Endodermal cell (in vitro differentiated cells): ENCODE measurements around the gene CALCR. TPM values are rescaled to one million over a fixed set of nuclear protein-coding genes. Genes with fewer than 3 reads are reported as not detected.
A peak's percentile ranks its signal among the peaks of the same experiment; 100 is the strongest.

Experiments used
- DNase-seq: peaks from one replicate; pipeline ENCODE4 v3.0.0-alpha.2; 2017
- H3K27ac ChIP-seq: 2 replicates; pipeline ENCODE4 v1.5.1; 2013; ENCODE audit warnings: mild to moderate bottlenecking, low read depth, low read length, moderate library complexity
- H3K27me3 ChIP-seq: 2 replicates; pipeline ENCODE4 v1.6.1; 2013; ENCODE audit warnings: mild to moderate bottlenecking, low read length, moderate library complexity; ENCODE audit not compliant: insufficient read depth, control insufficient read depth, poor library complexity, severe bottlenecking
- H3K36me3 ChIP-seq: 2 replicates; pipeline ENCODE4 v1.7.0; 2013; ENCODE audit warnings: mild to moderate bottlenecking, low read length, moderate library complexity; ENCODE audit not compliant: control insufficient read depth, insufficient read depth
- H3K4me1 ChIP-seq: one replicate; pipeline ENCODE4 v1.7.0; 2013; ENCODE audit warnings: low read length; ENCODE audit not compliant: control insufficient read depth, insufficient read depth
- H3K4me3 ChIP-seq: 2 replicates; pipeline ENCODE4 v1.5.1; 2013; ENCODE audit warnings: mild to moderate bottlenecking, low read length, moderate library complexity
- H3K9ac ChIP-seq: 2 replicates; pipeline ENCODE4 v1.6.1; 2013; ENCODE audit warnings: mild to moderate bottlenecking, low read length, moderate library complexity; ENCODE audit not compliant: poor library complexity, severe bottlenecking; ENCODE audit errors: extremely low read depth
- H3K9me3 ChIP-seq: 2 replicates; pipeline ENCODE4 v1.6.1; 2013; ENCODE audit warnings: mild to moderate bottlenecking, low read length, moderate library complexity; ENCODE audit not compliant: control insufficient read depth
- H3K27ac Mint-ChIP-seq: 2 replicates; pipeline ENCODE4 v1.8.0; 2020; ENCODE audit warnings: mixed read lengths
- H3K27me3 Mint-ChIP-seq: 2 replicates; pipeline ENCODE4 v1.8.0; 2021; ENCODE audit warnings: mild to moderate bottlenecking, mixed read lengths; ENCODE audit not compliant: insufficient read depth
- H3K36me3 Mint-ChIP-seq: 2 replicates; pipeline ENCODE4 v1.8.0; 2020; ENCODE audit warnings: low read depth, mixed read lengths
- H3K4me1 Mint-ChIP-seq: 2 replicates; pipeline ENCODE4 v1.8.0; 2020; ENCODE audit warnings: mixed read lengths
- H3K4me3 Mint-ChIP-seq: 2 replicates; pipeline ENCODE4 v1.8.0; 2020; ENCODE audit warnings: mild to moderate bottlenecking, moderate library complexity, mixed read lengths
- H3K9me3 Mint-ChIP-seq: 2 replicates; pipeline ENCODE4 v1.8.0; 2020; ENCODE audit warnings: mild to moderate bottlenecking, mixed read lengths
- WGBS, 2 experiments: methylation state at CpG; one replicate each; pipeline versions ENCODE4 v1.1.5 to v1.1.7; 2013; ENCODE audit warnings: missing lambda C conversion rate in 2 of 2, mixed read lengths in 1 of 2; ENCODE audit not compliant: insufficient coverage in 1 of 2, insufficient read length in 1 of 2; 5-methylcytosine and 5-hydroxymethylcytosine counted together
- total RNA-seq, 2 donors: library from RNA; stranded (reverse); fragmentation: NEBNext Ultra II Directional in 1 of 2; extraction: Animal tissue kit (Norgen Biotek cat#: 25700) in 1 of 2; gene quantifications; 2 replicates in 1 of 2; 3 replicates in 1 of 2; pipeline ENCODE4 v1.2.1, GENCODE V29; 2021
- TF ChIP-seq, protein P1 (sequence below): fragments of 200-600 bp; sonication (generic); conservative IDR thresholded peaks from 2 replicates; pipeline ENCODE4 v1.5.0; 2021; ENCODE audit warnings: antibody characterized with exemption, mild to moderate bottlenecking

The CALCR gene
- total RNA-seq, 2 donors from 2014 or later: 16.8 to 17.1 TPM

- no peaks in the 10 kb centered on the region for H3K27me3 ChIP-seq
- no peaks in the 10 kb centered on the region for H3K9me3 Mint-ChIP-seq
- TF ChIP-seq, protein P1, sequence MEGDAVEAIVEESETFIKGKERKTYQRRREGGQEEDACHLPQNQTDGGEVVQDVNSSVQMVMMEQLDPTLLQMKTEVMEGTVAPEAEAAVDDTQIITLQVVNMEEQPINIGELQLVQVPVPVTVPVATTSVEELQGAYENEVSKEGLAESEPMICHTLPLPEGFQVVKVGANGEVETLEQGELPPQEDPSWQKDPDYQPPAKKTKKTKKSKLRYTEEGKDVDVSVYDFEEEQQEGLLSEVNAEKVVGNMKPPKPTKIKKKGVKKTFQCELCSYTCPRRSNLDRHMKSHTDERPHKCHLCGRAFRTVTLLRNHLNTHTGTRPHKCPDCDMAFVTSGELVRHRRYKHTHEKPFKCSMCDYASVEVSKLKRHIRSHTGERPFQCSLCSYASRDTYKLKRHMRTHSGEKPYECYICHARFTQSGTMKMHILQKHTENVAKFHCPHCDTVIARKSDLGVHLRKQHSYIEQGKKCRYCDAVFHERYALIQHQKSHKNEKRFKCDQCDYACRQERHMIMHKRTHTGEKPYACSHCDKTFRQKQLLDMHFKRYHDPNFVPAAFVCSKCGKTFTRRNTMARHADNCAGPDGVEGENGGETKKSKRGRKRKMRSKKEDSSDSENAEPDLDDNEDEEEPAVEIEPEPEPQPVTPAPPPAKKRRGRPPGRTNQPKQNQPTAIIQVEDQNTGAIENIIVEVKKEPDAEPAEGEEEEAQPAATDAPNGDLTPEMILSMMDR: no peak
- H3K4me1 ChIP-seq: no peaks in the 10 kb centered on the region
- no peak for DNase-seq
- H3K9ac ChIP-seq: no peak overlapping the region
- H3K4me3 Mint-ChIP-seq: no peak overlapping the region
- H3K36me3 Mint-ChIP-seq: no peaks in the 10 kb centered on the region
- no peak overlapping the region for H3K27ac Mint-ChIP-seq
- 0 to 64% methylated on average over 1 to 2 of the region's 2 CpGs for WGBS, 2 experiments
- H3K9me3 ChIP-seq: no peaks in the 10 kb centered on the region
- H3K4me3 ChIP-seq: no peak overlapping the region
- H3K36me3 ChIP-seq: peaks cover 4% of the 10 kb centered on the region
- H3K27me3 Mint-ChIP-seq: no peaks in the 10 kb centered on the region
- no peak overlapping the region for H3K27ac ChIP-seq
- peaks cover 16% of the 10 kb centered on the region for H3K4me1 Mint-ChIP-seq
These were observed 12.4 kb downstream of the CALCR start for GRCh38 chr7:93562106-93562505.

- no peak overlapping the region for H3K9ac ChIP-seq
- no peaks in the 10 kb centered on the region for H3K9me3 ChIP-seq
- no peaks in the 10 kb centered on the region for H3K27me3 Mint-ChIP-seq
- WGBS, 2 experiments: 92 to 100% methylated on average over 2 to 3 of the region's 3 CpGs
- H3K36me3 Mint-ChIP-seq: no peaks in the 10 kb centered on the region
- no peak overlapping the region for H3K27ac ChIP-seq
- peaks cover 4% of the 10 kb centered on the region for H3K36me3 ChIP-seq
- H3K4me3 ChIP-seq: no peak overlapping the region
- H3K9me3 Mint-ChIP-seq: no peaks in the 10 kb centered on the region
- no peak for DNase-seq
- H3K27me3 ChIP-seq: no peaks in the 10 kb centered on the region
- H3K27ac Mint-ChIP-seq: no peak overlapping the region
- H3K4me1 ChIP-seq: no peaks in the 10 kb centered on the region
- TF ChIP-seq, protein P1: no peak
- no peak overlapping the region for H3K4me3 Mint-ChIP-seq
- H3K4me1 Mint-ChIP-seq: peaks cover 16% of the 10 kb centered on the region
These were observed 14.7 kb downstream of the CALCR start for GRCh38 chr7:93559639-93560491.

- Mint-ChIP-seq H3K27me3 (no peaks in the 10 kb centered on the region), H3K4me3 (no peak overlapping the region), H3K4me1 (peaks cover 16% of the 10 kb centered on the region), H3K36me3 (no peaks in the 10 kb centered on the region), H3K9me3 (no peaks in the 10 kb centered on the region), H3K27ac (peak overlapping the region; percentile 27)
- TF ChIP-seq, protein P1: no peak
- Histone ChIP-seq H3K9me3 (no peaks in the 10 kb centered on the region), H3K9ac (no peak overlapping the region), H3K27me3 (no peaks in the 10 kb centered on the region), H3K4me1 (no peaks in the 10 kb centered on the region), H3K4me3 (no peak overlapping the region), H3K36me3 (peaks cover 4% of the 10 kb centered on the region), H3K27ac (no peak overlapping the region)
- peak; percentile 74 for DNase-seq
- 42 to 55% methylated on average over 3 of the region's 3 CpGs for WGBS, 2 experiments
These were observed 15.6 kb downstream of the CALCR start for GRCh38 chr7:93558705-93559614.
